ENCODE results near the gene NCEH1.
A peak's percentile ranks its signal among the peaks of the same experiment; 100 is the strongest.
"Not testable (repeated sequence)": the region's sequence is repeated elsewhere in the genome, so short reads cannot be mapped to it uniquely, and the experiment has no call there.

NCEH1 gene

GRCh38 chr3:172678068-172678467 lies 32.8 kb downstream of the NCEH1 start:
- H3K27ac ChIP-seq (ENCODE audit: low read depth, low read length) = peak overlapping the region; percentile 89
- peak overlapping the region; percentile 56 for H2AFZ ChIP-seq (ENCODE audit: low read length, unreplicated experiment)
- H3K4me1 ChIP-seq (ENCODE audit: control insufficient read depth, insufficient read depth, low read length, unreplicated experiment) = peaks cover 45% of the 10 kb centered on the region
- H3K27me3 ChIP-seq (ENCODE audit: insufficient read depth, low read length) = no peaks in the 10 kb centered on the region
- peaks cover 62% of the 10 kb centered on the region for H3K79me2 ChIP-seq (ENCODE audit: control insufficient read depth, insufficient read depth, low read length, unreplicated experiment)
- H3K36me3 ChIP-seq (ENCODE audit: insufficient read depth, low read length) = no peaks in the 10 kb centered on the region
- H3K4me3 ChIP-seq (ENCODE audit: low read depth, low read length) = 0 out of 2 replicates have a peak overlapping the region, but pooled peaks have one; percentile 47

- no peaks in the 10 kb centered on the region for H3K36me3 ChIP-seq (ENCODE audit: insufficient read depth, low read length)
- 0 out of 2 replicates have a peak overlapping the region, but pooled peaks have one; percentile 38 for H3K4me3 ChIP-seq (ENCODE audit: low read depth, low read length)
- H2AFZ ChIP-seq (ENCODE audit: low read length, unreplicated experiment) = peak overlapping the region; percentile 82
- peak overlapping the region; percentile 89 for H3K27ac ChIP-seq (ENCODE audit: low read depth, low read length)
- H3K4me1 ChIP-seq (ENCODE audit: control insufficient read depth, insufficient read depth, low read length, unreplicated experiment) = peaks cover 45% of the 10 kb centered on the region
- peaks cover 63% of the 10 kb centered on the region for H3K79me2 ChIP-seq (ENCODE audit: control insufficient read depth, insufficient read depth, low read length, unreplicated experiment)
- H3K27me3 ChIP-seq (ENCODE audit: insufficient read depth, low read length) = no peaks in the 10 kb centered on the region
Measured at GRCh38 chr3:172676196-172676922, 34.5 kb downstream of the NCEH1 start.

DNA sequence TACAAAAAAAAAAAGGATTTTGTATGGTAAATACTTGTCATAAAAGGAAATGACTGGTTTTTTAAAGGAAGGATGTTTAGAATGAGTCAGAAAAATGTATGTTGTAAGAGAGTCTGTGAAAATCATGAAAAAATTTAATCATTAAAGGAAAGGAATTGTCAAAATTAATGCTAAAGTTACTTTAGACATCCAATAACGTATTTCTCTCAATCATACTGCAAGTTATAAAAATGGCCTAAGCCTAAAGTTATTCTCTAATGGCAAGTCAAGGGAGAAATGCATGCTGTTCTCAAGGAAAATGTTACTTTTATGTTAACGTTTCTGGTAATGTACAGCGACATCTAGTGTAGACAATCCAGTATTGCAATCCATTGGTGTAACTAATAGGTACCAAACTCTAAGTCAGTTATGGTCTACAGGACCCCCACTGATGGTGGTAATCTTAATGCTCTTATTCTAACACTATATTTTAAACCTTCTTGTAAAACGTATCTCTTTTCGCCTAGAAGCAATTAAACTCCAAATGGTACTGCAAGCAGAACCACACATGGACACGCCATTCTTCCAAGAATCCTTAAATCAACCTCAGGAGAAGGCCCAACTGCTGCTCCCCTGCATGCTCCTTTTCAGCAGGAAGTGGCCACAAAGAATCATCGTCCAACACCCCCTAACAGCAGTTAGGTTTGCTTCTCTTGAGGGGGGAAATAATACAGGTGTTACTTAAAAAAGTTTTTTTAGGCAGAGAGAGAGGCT lies 35.2 kb downstream of the NCEH1 start:
- Histone ChIP-seq H3K27ac (ENCODE audit: low read depth, low read length) (peak overlapping the region; percentile 89), H2AFZ (ENCODE audit: low read length, unreplicated experiment) (peak overlapping the region; percentile 82), H3K36me3 (ENCODE audit: insufficient read depth, low read length) (no peaks in the 10 kb centered on the region), H3K79me2 (ENCODE audit: control insufficient read depth, insufficient read depth, low read length, unreplicated experiment) (peaks cover 56% of the 10 kb centered on the region), H3K4me1 (ENCODE audit: control insufficient read depth, insufficient read depth, low read length, unreplicated experiment) (peaks cover 45% of the 10 kb centered on the region), H3K27me3 (ENCODE audit: insufficient read depth, low read length) (no peaks in the 10 kb centered on the region), H3K4me3 (ENCODE audit: low read depth, low read length) (peak overlapping the region; percentile 58; the same call in 1 of the 2 replicates)

DNA sequence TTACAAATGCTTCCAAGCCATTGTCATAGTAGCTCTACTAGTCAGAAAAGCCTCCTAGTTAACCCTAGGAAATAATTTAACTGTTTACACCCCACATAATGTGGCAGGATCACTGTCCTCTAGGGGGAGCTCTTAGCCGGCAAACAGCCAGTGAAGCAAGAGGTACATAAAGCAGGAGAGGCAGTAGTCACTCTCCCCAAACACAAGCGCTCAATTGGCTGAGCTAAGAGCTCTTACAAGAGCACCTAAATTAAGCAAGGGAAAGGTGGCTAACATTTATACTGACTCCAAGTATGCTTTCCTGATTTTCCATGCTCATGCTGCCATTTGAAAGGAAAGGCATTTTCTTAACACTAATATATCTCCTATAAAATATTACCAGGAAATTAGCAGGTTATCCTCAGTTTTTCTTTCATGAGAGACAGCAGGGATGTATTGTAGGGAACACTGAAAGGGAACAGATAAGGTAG lies 37.6 kb downstream of the NCEH1 start:
- Histone ChIP-seq H3K4me1 (ENCODE audit: control insufficient read depth, insufficient read depth, low read length, unreplicated experiment) (peaks cover 44% of the 10 kb centered on the region), H3K27me3 (ENCODE audit: insufficient read depth, low read length) (no peaks in the 10 kb centered on the region), H2AFZ (ENCODE audit: low read length, unreplicated experiment) (no peak overlapping the region), H3K4me3 (ENCODE audit: low read depth, low read length) (no peak overlapping the region), H3K36me3 (ENCODE audit: insufficient read depth, low read length) (no peaks in the 10 kb centered on the region), H3K79me2 (ENCODE audit: control insufficient read depth, insufficient read depth, low read length, unreplicated experiment) (peaks cover 50% of the 10 kb centered on the region), H3K27ac (ENCODE audit: low read depth, low read length) (peak overlapping the region; percentile 53)

GRCh38 chr3:172669021-172669420 lies 41.8 kb downstream of the NCEH1 start:
- H3K4me3 ChIP-seq (ENCODE audit: low read depth, low read length) = no peak overlapping the region
- no peak overlapping the region for H3K27ac ChIP-seq (ENCODE audit: low read depth, low read length)
- no peaks in the 10 kb centered on the region for H3K27me3 ChIP-seq (ENCODE audit: insufficient read depth, low read length)
- H2AFZ ChIP-seq (ENCODE audit: low read length, unreplicated experiment) = no peak overlapping the region
- H3K36me3 ChIP-seq (ENCODE audit: insufficient read depth, low read length) = no peaks in the 10 kb centered on the region
- H3K4me1 ChIP-seq (ENCODE audit: control insufficient read depth, insufficient read depth, low read length, unreplicated experiment) = peaks cover 7% of the 10 kb centered on the region
- peaks cover 21% of the 10 kb centered on the region for H3K79me2 ChIP-seq (ENCODE audit: control insufficient read depth, insufficient read depth, low read length, unreplicated experiment)

DNA sequence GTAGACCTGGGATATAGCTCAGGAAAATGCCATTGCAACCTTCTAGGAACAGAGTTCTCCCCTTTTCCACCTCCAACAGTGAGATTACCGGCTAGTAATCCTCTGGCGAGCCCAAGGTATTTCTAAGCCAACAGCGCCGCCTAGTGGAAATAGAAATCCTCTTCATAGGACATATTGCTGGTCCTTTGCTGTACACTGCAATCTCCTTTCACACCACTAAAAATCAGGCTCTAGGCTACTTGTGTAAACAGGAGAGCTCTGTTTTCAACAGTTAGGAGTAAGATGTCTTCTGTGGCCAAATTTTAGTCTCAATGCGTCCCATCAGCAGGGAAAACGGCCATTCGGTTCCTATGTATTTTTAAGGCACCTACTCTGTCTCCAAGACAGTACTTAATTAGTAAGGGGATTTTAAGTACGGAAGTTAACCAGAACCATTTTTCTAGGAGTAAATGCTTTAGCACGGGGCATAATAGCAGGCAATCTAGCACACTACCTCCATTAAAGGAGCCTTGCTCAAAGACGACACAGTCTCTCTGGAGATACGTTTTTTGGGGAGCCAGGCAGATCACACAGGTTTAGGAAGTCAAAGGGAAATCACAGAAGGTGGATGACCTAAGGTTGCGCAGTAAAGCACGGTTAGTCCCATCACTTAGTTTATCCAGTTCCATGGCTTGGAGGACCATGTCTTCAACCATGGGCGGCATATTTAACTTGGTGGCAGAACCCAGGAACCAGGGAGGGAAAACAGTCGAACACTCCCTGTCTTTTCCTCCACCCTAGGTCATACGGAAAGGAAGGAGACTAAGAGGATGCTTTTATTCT lies 43.8 kb downstream of the NCEH1 start:
- no peak overlapping the region for H3K27ac ChIP-seq (ENCODE audit: low read depth, low read length)
- H3K27me3 ChIP-seq (ENCODE audit: insufficient read depth, low read length) = no peaks in the 10 kb centered on the region
- no peak overlapping the region for H3K4me3 ChIP-seq (ENCODE audit: low read depth, low read length)
- H3K79me2 ChIP-seq (ENCODE audit: control insufficient read depth, insufficient read depth, low read length, unreplicated experiment) = peaks cover 9% of the 10 kb centered on the region
- H3K4me1 ChIP-seq (ENCODE audit: control insufficient read depth, insufficient read depth, low read length, unreplicated experiment) = no peaks in the 10 kb centered on the region
- no peak overlapping the region for H2AFZ ChIP-seq (ENCODE audit: low read length, unreplicated experiment)
- no peaks in the 10 kb centered on the region for H3K36me3 ChIP-seq (ENCODE audit: insufficient read depth, low read length)

GRCh38 chr3:172666181-172666872 lies 44.5 kb downstream of the NCEH1 start:
- Histone ChIP-seq H3K36me3 (ENCODE audit: insufficient read depth, low read length) (no peaks in the 10 kb centered on the region), H3K4me3 (ENCODE audit: low read depth, low read length) (no peak overlapping the region), H2AFZ (ENCODE audit: low read length, unreplicated experiment) (no peak overlapping the region), H3K4me1 (ENCODE audit: control insufficient read depth, insufficient read depth, low read length, unreplicated experiment) (no peaks in the 10 kb centered on the region), H3K79me2 (ENCODE audit: control insufficient read depth, insufficient read depth, low read length, unreplicated experiment) (peaks cover 5% of the 10 kb centered on the region), H3K27me3 (ENCODE audit: insufficient read depth, low read length) (no peaks in the 10 kb centered on the region), H3K27ac (ENCODE audit: low read depth, low read length) (no peak overlapping the region)

GRCh38 chr3:172665510-172665909 lies 45.4 kb downstream of the NCEH1 start:
- not testable (repeated sequence) for H2AFZ ChIP-seq (ENCODE audit: low read length, unreplicated experiment); H3K4me1 ChIP-seq (ENCODE audit: control insufficient read depth, insufficient read depth, low read length, unreplicated experiment); H3K4me3 ChIP-seq (ENCODE audit: low read depth, low read length); H3K36me3 ChIP-seq (ENCODE audit: insufficient read depth, low read length); H3K79me2 ChIP-seq (ENCODE audit: control insufficient read depth, insufficient read depth, low read length, unreplicated experiment); H3K27me3 ChIP-seq (ENCODE audit: insufficient read depth, low read length); H3K27ac ChIP-seq (ENCODE audit: low read depth, low read length)

GRCh38 chr3:172660421-172660820 lies 50.4 kb downstream of the NCEH1 start:
- not testable (repeated sequence) for H2AFZ ChIP-seq (ENCODE audit: low read length, unreplicated experiment); H3K4me3 ChIP-seq (ENCODE audit: low read depth, low read length)

More at GRCh38 chr3:172660421-172660820, 50.4 kb downstream of the NCEH1 start:
- peaks cover 23% of the 10 kb centered on the region for H3K79me2 ChIP-seq (ENCODE audit: control insufficient read depth, insufficient read depth, low read length, unreplicated experiment)
- not testable (repeated sequence) for H3K36me3 ChIP-seq (ENCODE audit: insufficient read depth, low read length); H3K27me3 ChIP-seq (ENCODE audit: insufficient read depth, low read length); H3K27ac ChIP-seq (ENCODE audit: low read depth, low read length)
- peaks cover 26% of the 10 kb centered on the region for H3K4me1 ChIP-seq (ENCODE audit: control insufficient read depth, insufficient read depth, low read length, unreplicated experiment)
